ENCODE measurements around the gene KRT4.

DNA sequence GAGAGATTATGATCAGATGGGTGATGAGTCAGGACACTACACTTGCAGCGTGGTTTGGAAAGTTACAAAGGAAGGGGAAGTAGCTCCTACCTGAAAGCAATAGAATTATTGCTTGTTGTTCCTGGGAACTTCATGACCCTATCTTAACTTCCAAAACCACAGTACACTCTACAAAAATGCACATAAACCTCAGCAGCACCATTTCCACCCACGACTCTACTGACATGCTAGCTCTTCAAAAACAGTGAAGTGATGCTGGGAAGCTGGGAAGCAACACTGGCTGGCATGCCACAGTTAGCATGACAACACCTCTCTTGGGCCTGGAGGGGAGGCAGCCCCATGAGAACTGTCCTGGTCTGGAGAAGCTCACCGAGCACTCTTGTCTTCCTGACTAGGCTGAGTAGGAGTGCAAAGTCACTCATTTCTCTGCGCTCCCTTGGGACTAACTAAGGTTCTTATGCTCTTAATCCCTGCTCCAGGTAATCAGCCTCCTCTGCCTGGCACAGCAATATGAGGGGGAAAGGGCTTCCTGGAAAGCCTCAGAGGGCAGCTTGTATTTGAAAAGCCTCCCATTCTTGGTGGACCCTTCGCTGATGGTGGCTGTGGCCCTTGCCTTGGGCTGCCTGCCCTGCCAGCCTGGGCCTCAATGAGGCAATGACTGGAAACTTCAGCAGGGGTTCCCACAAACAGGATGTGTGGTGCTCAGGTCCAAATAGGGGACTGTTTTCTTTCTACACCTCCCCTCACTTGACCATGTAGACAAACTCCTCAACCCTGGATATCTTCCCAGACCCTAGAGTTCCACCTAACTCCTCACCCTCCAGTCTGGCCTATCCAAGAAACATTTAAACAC, 19.2 kb downstream of the KRT4 start:
- TF ChIP-seq, protein P1, sequence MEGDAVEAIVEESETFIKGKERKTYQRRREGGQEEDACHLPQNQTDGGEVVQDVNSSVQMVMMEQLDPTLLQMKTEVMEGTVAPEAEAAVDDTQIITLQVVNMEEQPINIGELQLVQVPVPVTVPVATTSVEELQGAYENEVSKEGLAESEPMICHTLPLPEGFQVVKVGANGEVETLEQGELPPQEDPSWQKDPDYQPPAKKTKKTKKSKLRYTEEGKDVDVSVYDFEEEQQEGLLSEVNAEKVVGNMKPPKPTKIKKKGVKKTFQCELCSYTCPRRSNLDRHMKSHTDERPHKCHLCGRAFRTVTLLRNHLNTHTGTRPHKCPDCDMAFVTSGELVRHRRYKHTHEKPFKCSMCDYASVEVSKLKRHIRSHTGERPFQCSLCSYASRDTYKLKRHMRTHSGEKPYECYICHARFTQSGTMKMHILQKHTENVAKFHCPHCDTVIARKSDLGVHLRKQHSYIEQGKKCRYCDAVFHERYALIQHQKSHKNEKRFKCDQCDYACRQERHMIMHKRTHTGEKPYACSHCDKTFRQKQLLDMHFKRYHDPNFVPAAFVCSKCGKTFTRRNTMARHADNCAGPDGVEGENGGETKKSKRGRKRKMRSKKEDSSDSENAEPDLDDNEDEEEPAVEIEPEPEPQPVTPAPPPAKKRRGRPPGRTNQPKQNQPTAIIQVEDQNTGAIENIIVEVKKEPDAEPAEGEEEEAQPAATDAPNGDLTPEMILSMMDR (IDR thresholded peaks at IDR 0.05): no peak
- no peak for TF ChIP-seq POLR2A (IDR thresholded peaks at IDR 0.05)

Measured in testis (tissue), 2 donors.